ENCODE data around the gene PARD3. TPM values are rescaled to one million over a fixed set of nuclear protein-coding genes. Genes with fewer than 3 reads are reported as not detected.

PARD3 gene
- total RNA-seq, 2 experiments from 2014 or later, result 3.6 to 4.0 TPM

GRCh38 chr10:34335960-34336690, 479.0 kb downstream of the PARD3 start:
- Mint-ChIP-seq H3K9me3 (no peaks in the 10 kb centered on the region), H3K4me1 (ENCODE audit: low read depth) (peaks cover 7% of the 10 kb centered on the region), H3K27me3 (ENCODE audit: low read depth) (peaks cover 2% of the 10 kb centered on the region), H3K4me3 (no peak overlapping the region), H3K27ac (no peak overlapping the region), H3K36me3 (ENCODE audit: low read depth) (no peaks in the 10 kb centered on the region)
- intact Hi-C loops (cut with micrococcal nuclease), result no loop called here
- CTCF ChIA-PET, result no interaction called here
- DNase-seq, result no peak

GRCh38 chr10:34334908-34335307, 480.2 kb downstream of the PARD3 start:
- CTCF ChIA-PET, result no interaction called here
- Mint-ChIP-seq H3K4me3 (no peak overlapping the region), H3K4me1 (ENCODE audit: low read depth) (peaks cover 1% of the 10 kb centered on the region), H3K9me3 (no peaks in the 10 kb centered on the region), H3K27ac (no peak overlapping the region), H3K27me3 (ENCODE audit: low read depth) (peaks cover 2% of the 10 kb centered on the region), H3K36me3 (ENCODE audit: low read depth) (no peaks in the 10 kb centered on the region)
- no peak for DNase-seq
- intact Hi-C loops (cut with micrococcal nuclease), result no loop called here

- intact Hi-C loops (cut with micrococcal nuclease), result no loop called here
- CTCF ChIA-PET, result no interaction called here
These were observed 481.6 kb downstream of the PARD3 start for GRCh38 chr10:34333513-34333912.

GRCh38 chr10:34327184-34327583, 487.9 kb downstream of the PARD3 start:
- intact Hi-C loops (cut with micrococcal nuclease), result no loop called here
- no peaks in the 10 kb centered on the region for H3K9me3 Mint-ChIP-seq
- H3K27ac Mint-ChIP-seq, result no peak overlapping the region
- H3K36me3 Mint-ChIP-seq (ENCODE audit: low read depth), result no peaks in the 10 kb centered on the region
- peaks cover 2% of the 10 kb centered on the region for H3K27me3 Mint-ChIP-seq (ENCODE audit: low read depth)
- H3K4me3 Mint-ChIP-seq, result no peak overlapping the region
- DNase-seq, result no peak
- H3K4me1 Mint-ChIP-seq (ENCODE audit: low read depth), result no peaks in the 10 kb centered on the region
- CTCF ChIA-PET, result no interaction called here

More at GRCh38 chr10:34333513-34333912, 481.6 kb downstream of the PARD3 start:
- H3K4me1 Mint-ChIP-seq (ENCODE audit: low read depth), result no peaks in the 10 kb centered on the region
- H3K27me3 Mint-ChIP-seq (ENCODE audit: low read depth), result peaks cover 2% of the 10 kb centered on the region
- H3K27ac Mint-ChIP-seq, result no peak overlapping the region
- H3K36me3 Mint-ChIP-seq (ENCODE audit: low read depth), result no peaks in the 10 kb centered on the region
- no peak overlapping the region for H3K4me3 Mint-ChIP-seq
- no peak for DNase-seq
- no peaks in the 10 kb centered on the region for H3K9me3 Mint-ChIP-seq

- CTCF ChIA-PET, result no interaction called here
- no peaks in the 10 kb centered on the region for H3K4me1 Mint-ChIP-seq (ENCODE audit: low read depth)
These were observed 491.9 kb downstream of the PARD3 start for GRCh38 chr10:34323192-34323591.

GRCh38 chr10:34320265-34320664, 494.8 kb downstream of the PARD3 start:
- Mint-ChIP-seq H3K4me1 (ENCODE audit: low read depth) (no peaks in the 10 kb centered on the region), H3K4me3 (no peak overlapping the region), H3K27ac (no peak overlapping the region), H3K36me3 (ENCODE audit: low read depth) (no peaks in the 10 kb centered on the region), H3K9me3 (no peaks in the 10 kb centered on the region), H3K27me3 (ENCODE audit: low read depth) (no peaks in the 10 kb centered on the region)
- no peak for DNase-seq
- intact Hi-C loops (cut with micrococcal nuclease), result no loop called here
- CTCF ChIA-PET, result interaction anchor here (0.6 kb wide), 1 partner anchor 1010 kb away, joined by 4 read pairs; no protein-coding TSS in a partner anchor

More at GRCh38 chr10:34323192-34323591, 491.9 kb downstream of the PARD3 start:
- intact Hi-C loops (cut with micrococcal nuclease), result no loop called here
- no peak for DNase-seq
- Mint-ChIP-seq H3K27ac (no peak overlapping the region), H3K4me3 (no peak overlapping the region), H3K36me3 (ENCODE audit: low read depth) (no peaks in the 10 kb centered on the region), H3K27me3 (ENCODE audit: low read depth) (no peaks in the 10 kb centered on the region), H3K9me3 (no peaks in the 10 kb centered on the region)

GRCh38 chr10:34319197-34319846, 495.8 kb downstream of the PARD3 start:
- CTCF ChIA-PET, result interaction anchor here (0.5 to 0.7 kb wide), 2 partner anchors 64 to 617 kb away, joined by 3 to 5 read pairs; no protein-coding TSS in a partner anchor
- Mint-ChIP-seq H3K4me3 (no peak overlapping the region), H3K27ac (no peak overlapping the region), H3K27me3 (ENCODE audit: low read depth) (no peaks in the 10 kb centered on the region), H3K4me1 (ENCODE audit: low read depth) (peaks cover 2% of the 10 kb centered on the region), H3K9me3 (no peaks in the 10 kb centered on the region), H3K36me3 (ENCODE audit: low read depth) (no peaks in the 10 kb centered on the region)
- intact Hi-C loops (cut with micrococcal nuclease), result no loop called here
- DNase-seq, result no peak

- intact Hi-C loops (cut with micrococcal nuclease), result no loop called here
- Mint-ChIP-seq H3K27ac (no peak overlapping the region), H3K4me1 (ENCODE audit: low read depth) (peaks cover 12% of the 10 kb centered on the region), H3K36me3 (ENCODE audit: low read depth) (no peaks in the 10 kb centered on the region), H3K9me3 (no peaks in the 10 kb centered on the region), H3K27me3 (ENCODE audit: low read depth) (no peaks in the 10 kb centered on the region), H3K4me3 (no peak overlapping the region)
- CTCF ChIA-PET, result no interaction called here
- DNase-seq, result no peak
These were observed 498.9 kb downstream of the PARD3 start for GRCh38 chr10:34316154-34316553.

- Mint-ChIP-seq H3K4me3 (no peak overlapping the region), H3K4me1 (ENCODE audit: low read depth) (peaks cover 12% of the 10 kb centered on the region), H3K27me3 (ENCODE audit: low read depth) (no peaks in the 10 kb centered on the region), H3K9me3 (no peaks in the 10 kb centered on the region), H3K36me3 (ENCODE audit: low read depth) (no peaks in the 10 kb centered on the region), H3K27ac (no peak overlapping the region)
- CTCF ChIA-PET, result interaction anchor here (0.7 kb wide), 1 partner anchor 32 kb away, joined by 3 read pairs; no protein-coding TSS in a partner anchor
- DNase-seq, result no peak
- intact Hi-C loops (cut with micrococcal nuclease), result no loop called here
These were observed 500.6 kb downstream of the PARD3 start for GRCh38 chr10:34314457-34314856.

GRCh38 chr10:34313888-34314287, 501.2 kb downstream of the PARD3 start:
- Mint-ChIP-seq H3K4me1 (ENCODE audit: low read depth) (peaks cover 12% of the 10 kb centered on the region), H3K27ac (no peak overlapping the region), H3K27me3 (ENCODE audit: low read depth) (no peaks in the 10 kb centered on the region), H3K4me3 (no peak overlapping the region), H3K36me3 (ENCODE audit: low read depth) (no peaks in the 10 kb centered on the region), H3K9me3 (no peaks in the 10 kb centered on the region)
- intact Hi-C loops (cut with micrococcal nuclease), result no loop called here
- no peak for DNase-seq
- CTCF ChIA-PET, result interaction anchor here (0.7 kb wide), 1 partner anchor 33 kb away, joined by 3 read pairs; no protein-coding TSS in a partner anchor

GRCh38 chr10:34313353-34313752, 501.7 kb downstream of the PARD3 start:
- Mint-ChIP-seq H3K4me3 (no peak overlapping the region), H3K9me3 (no peaks in the 10 kb centered on the region), H3K4me1 (ENCODE audit: low read depth) (peaks cover 12% of the 10 kb centered on the region), H3K27me3 (ENCODE audit: low read depth) (no peaks in the 10 kb centered on the region), H3K36me3 (ENCODE audit: low read depth) (no peaks in the 10 kb centered on the region), H3K27ac (no peak overlapping the region)
- no peak for DNase-seq
- intact Hi-C loops (cut with micrococcal nuclease), result no loop called here
- CTCF ChIA-PET, result no interaction called here

GRCh38 chr10:34311679-34312078, 503.4 kb downstream of the PARD3 start:
- Mint-ChIP-seq H3K4me3 (no peak overlapping the region), H3K9me3 (no peaks in the 10 kb centered on the region), H3K27me3 (ENCODE audit: low read depth) (no peaks in the 10 kb centered on the region), H3K4me1 (ENCODE audit: low read depth) (peaks cover 12% of the 10 kb centered on the region), H3K36me3 (ENCODE audit: low read depth) (no peaks in the 10 kb centered on the region), H3K27ac (no peak overlapping the region)
- CTCF ChIA-PET, result no interaction called here
- no peak for DNase-seq
- intact Hi-C loops (cut with micrococcal nuclease), result no loop called here

GRCh38 chr10:34310234-34310633, 504.9 kb downstream of the PARD3 start:
- DNase-seq, result no peak
- Mint-ChIP-seq H3K27ac (no peak overlapping the region), H3K4me3 (no peak overlapping the region), H3K4me1 (ENCODE audit: low read depth) (peaks cover 12% of the 10 kb centered on the region), H3K27me3 (ENCODE audit: low read depth) (no peaks in the 10 kb centered on the region), H3K36me3 (ENCODE audit: low read depth) (no peaks in the 10 kb centered on the region), H3K9me3 (no peaks in the 10 kb centered on the region)
- intact Hi-C loops (cut with micrococcal nuclease), result no loop called here
- CTCF ChIA-PET, result interaction anchor here (1.0 kb wide), 1 partner anchor 328 kb away, joined by 3 read pairs; no protein-coding TSS in a partner anchor

Data from activated naive CD4-positive, alpha-beta T cell treated with anti-CD3 and anti-CD28 coated beads for 36 hours (primary cell).